ENCODE results near the gene RNFT2. TPM values are rescaled to one million over a fixed set of nuclear protein-coding genes. Genes with fewer than 3 reads are reported as not detected.

Gene RNFT2
- total RNA-seq, 4 donors from 2014 or later: 0.55 TPM; not detected in 3

- no peak overlapping the region for H3K4me3 ChIP-seq
- no peaks in the 10 kb centered on the region for H3K27me3 ChIP-seq
- H3K27ac ChIP-seq: no peak overlapping the region
- H3K36me3 ChIP-seq: no peaks in the 10 kb centered on the region
- no peaks in the 10 kb centered on the region for H3K4me1 ChIP-seq
- TF ChIP-seq POLR2A (IDR thresholded peaks at IDR 0.05): no peak
- TF ChIP-seq, protein P1, sequence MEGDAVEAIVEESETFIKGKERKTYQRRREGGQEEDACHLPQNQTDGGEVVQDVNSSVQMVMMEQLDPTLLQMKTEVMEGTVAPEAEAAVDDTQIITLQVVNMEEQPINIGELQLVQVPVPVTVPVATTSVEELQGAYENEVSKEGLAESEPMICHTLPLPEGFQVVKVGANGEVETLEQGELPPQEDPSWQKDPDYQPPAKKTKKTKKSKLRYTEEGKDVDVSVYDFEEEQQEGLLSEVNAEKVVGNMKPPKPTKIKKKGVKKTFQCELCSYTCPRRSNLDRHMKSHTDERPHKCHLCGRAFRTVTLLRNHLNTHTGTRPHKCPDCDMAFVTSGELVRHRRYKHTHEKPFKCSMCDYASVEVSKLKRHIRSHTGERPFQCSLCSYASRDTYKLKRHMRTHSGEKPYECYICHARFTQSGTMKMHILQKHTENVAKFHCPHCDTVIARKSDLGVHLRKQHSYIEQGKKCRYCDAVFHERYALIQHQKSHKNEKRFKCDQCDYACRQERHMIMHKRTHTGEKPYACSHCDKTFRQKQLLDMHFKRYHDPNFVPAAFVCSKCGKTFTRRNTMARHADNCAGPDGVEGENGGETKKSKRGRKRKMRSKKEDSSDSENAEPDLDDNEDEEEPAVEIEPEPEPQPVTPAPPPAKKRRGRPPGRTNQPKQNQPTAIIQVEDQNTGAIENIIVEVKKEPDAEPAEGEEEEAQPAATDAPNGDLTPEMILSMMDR (IDR thresholded peaks at IDR 0.05 in 4 of 5, conservative IDR thresholded peaks at IDR 0.05 in 1 of 5): no peak
- intact Hi-C loops (cut with DNase I; ENCODE audit: low total_unique reads): no loop called here
- ATAC-seq (no peak), DNase-seq (no peak)
- no peaks in the 10 kb centered on the region for H3K9me3 ChIP-seq
- in situ Hi-C loops (cut with MboI; ENCODE audit: low sequenced_read_pairs in 4 of 4): no loop called here
Measured at GRCh38 chr12:116839287-116839830, 101.2 kb downstream of the RNFT2 start.

DNA sequence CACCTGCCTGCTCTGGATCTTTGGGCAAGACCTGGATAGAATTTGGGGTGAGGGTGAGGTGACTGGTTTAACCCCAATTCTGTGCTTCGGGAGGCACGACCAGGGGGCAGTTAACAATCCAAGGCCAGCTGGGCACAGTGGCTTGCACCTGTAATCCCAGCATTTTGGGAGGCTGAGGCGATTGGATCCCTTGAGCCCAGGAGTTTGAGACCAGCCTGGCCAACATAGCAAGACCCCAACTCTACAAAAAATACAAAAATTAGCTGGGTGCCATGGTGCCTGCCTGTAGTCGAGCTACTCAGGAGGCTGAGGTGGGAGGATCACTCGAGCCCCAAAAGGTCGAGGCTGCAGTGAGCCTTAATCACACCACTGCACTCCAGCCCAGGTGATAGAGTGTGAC lies 105.0 kb downstream of the RNFT2 start:
- ATAC-seq (no peak), DNase-seq (no peak)
- TF ChIP-seq, protein P1 (IDR thresholded peaks at IDR 0.05 in 4 of 5, conservative IDR thresholded peaks at IDR 0.05 in 1 of 5): no peak
- TF ChIP-seq POLR2A (IDR thresholded peaks at IDR 0.05): no peak
- no peak overlapping the region for H3K4me3 ChIP-seq
- no peaks in the 10 kb centered on the region for H3K27me3 ChIP-seq
- intact Hi-C loops (cut with DNase I; ENCODE audit: low total_unique reads): no loop called here
- H3K36me3 ChIP-seq: no peaks in the 10 kb centered on the region
- no peaks in the 10 kb centered on the region for H3K4me1 ChIP-seq
- in situ Hi-C loops (cut with MboI; ENCODE audit: low sequenced_read_pairs in 4 of 4): no loop called here
- H3K27ac ChIP-seq: no peak overlapping the region
- no peaks in the 10 kb centered on the region for H3K9me3 ChIP-seq

GRCh38 chr12:116849216-116849615 lies 111.1 kb downstream of the RNFT2 start:
- Histone ChIP-seq H3K9me3 (no peaks in the 10 kb centered on the region), H3K4me3 (no peak overlapping the region), H3K36me3 (no peaks in the 10 kb centered on the region), H3K27ac (no peak overlapping the region), H3K4me1 (no peaks in the 10 kb centered on the region), H3K27me3 (peaks cover 0 to 7% (median 4%) of the 10 kb centered on the region in 3 donors)
- DNase-seq (no peak), ATAC-seq (no peak)
- intact Hi-C loops (cut with DNase I; ENCODE audit: low total_unique reads): no loop called here
- TF ChIP-seq POLR2A (IDR thresholded peaks at IDR 0.05): no peak
- TF ChIP-seq, protein P1 (IDR thresholded peaks at IDR 0.05 in 4 of 5, conservative IDR thresholded peaks at IDR 0.05 in 1 of 5): no peak
- in situ Hi-C loops (cut with MboI; ENCODE audit: low sequenced_read_pairs in 4 of 4): no loop called here

- intact Hi-C loops (cut with DNase I; ENCODE audit: low total_unique reads) (no loop called here), in situ Hi-C loops (cut with MboI; ENCODE audit: low sequenced_read_pairs in 4 of 4) (no loop called here)
- no peaks in the 10 kb centered on the region for H3K36me3 ChIP-seq
- no peaks in the 10 kb centered on the region for H3K4me1 ChIP-seq
- H3K27ac ChIP-seq: no peak overlapping the region
- H3K4me3 ChIP-seq: no peak overlapping the region
- peaks cover 3 to 18% (median 15%) of the 10 kb centered on the region in 3 donors for H3K27me3 ChIP-seq
- no peak for TF ChIP-seq POLR2A (IDR thresholded peaks at IDR 0.05)
- TF ChIP-seq, protein P1 (IDR thresholded peaks at IDR 0.05 in 4 of 5, conservative IDR thresholded peaks at IDR 0.05 in 1 of 5): no peak
- no peak for ATAC-seq
- DNase-seq: no peak
- H3K9me3 ChIP-seq: no peaks in the 10 kb centered on the region
Measured at GRCh38 chr12:116852303-116852702, 114.2 kb downstream of the RNFT2 start.

GRCh38 chr12:116853507-116853906 lies 115.4 kb downstream of the RNFT2 start:
- Histone ChIP-seq H3K4me3 (no peak overlapping the region), H3K9me3 (no peaks in the 10 kb centered on the region), H3K27me3 (peaks cover 3 to 24% (median 19%) of the 10 kb centered on the region in 3 donors), H3K27ac (no peak overlapping the region), H3K4me1 (no peaks in the 10 kb centered on the region), H3K36me3 (no peaks in the 10 kb centered on the region)
- TF ChIP-seq POLR2A (IDR thresholded peaks at IDR 0.05): no peak
- TF ChIP-seq, protein P1 (IDR thresholded peaks at IDR 0.05 in 4 of 5, conservative IDR thresholded peaks at IDR 0.05 in 1 of 5): no peak
- intact Hi-C loops (cut with DNase I; ENCODE audit: low total_unique reads): no loop called here
- no peak for ATAC-seq
- no peak for DNase-seq
- in situ Hi-C loops (cut with MboI; ENCODE audit: low sequenced_read_pairs in 4 of 4): no loop called here
